HUDEP-2 (cell line): ENCODE measurements around the gene SMC6.

Experiments used
- DNase-seq, 76 experiments: peaks; one replicate each; lab custom pipeline; 2025; ENCODE audit not compliant: unreplicated experiment in 76 of 76; lab: John Stamatoyannopoulos, UW

Gene SMC6

DNA sequence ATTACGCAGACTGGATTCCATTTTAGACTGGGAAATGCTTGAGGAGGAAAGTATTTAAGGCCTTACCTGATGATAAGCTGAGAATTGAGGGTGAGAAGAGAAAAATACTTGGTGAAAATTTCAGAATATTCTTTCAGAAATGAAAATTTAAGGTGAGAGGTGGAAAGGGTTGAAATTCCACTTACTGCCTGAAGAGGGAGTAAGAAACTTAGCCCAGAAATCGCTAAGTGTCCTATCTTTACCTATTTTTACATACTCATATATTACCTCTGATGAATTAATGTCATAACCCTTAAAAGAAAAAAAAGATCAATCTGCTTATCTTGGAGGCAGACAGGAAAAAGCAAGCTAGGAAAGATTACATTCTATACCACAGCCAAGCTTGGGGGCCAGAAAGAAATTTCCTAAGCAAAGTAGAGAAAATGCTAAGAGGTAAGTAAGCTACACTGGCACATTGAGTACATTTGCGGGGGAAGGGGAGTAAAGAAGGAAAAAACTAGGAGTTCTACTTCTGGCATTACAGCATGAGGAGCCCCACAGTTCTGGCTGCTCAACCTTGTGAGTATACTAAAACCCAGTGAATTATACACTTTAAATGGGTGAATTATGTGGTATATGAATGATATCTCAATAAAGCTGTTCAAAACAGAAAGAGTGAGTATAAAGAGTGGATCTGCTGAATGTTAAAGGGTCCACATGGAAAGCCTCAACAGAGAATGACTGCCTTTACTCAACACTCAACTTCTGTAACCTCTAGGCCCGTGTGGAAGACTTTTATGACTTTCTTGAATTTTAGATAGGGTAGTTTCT lies 33.8 kb downstream of the SMC6 start:
- peak in 2 of 76 experiments; percentile 3 to 7 for DNase-seq

DNA sequence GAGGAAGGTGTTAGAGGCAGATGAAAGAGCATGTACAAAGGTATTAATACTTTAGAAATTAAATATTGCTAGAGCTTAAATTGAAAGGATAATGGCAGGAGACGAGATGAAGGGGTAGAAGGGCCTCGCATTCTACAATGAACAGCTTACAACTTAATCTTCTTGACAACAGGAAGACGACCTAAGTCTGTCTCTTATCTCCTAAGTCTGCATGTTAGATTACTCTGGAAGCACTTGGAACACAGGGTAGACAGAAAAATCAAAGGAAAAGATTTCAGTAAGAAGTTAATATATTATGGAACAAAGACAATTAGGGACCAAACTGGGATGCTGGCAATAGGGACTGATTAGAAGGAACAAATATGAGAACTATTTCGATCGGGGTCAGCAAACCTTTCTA lies 34.9 kb downstream of the SMC6 start:
- DNase-seq = peak in 4 of 76 experiments; percentile 3 to 11 (median 8)

DNA sequence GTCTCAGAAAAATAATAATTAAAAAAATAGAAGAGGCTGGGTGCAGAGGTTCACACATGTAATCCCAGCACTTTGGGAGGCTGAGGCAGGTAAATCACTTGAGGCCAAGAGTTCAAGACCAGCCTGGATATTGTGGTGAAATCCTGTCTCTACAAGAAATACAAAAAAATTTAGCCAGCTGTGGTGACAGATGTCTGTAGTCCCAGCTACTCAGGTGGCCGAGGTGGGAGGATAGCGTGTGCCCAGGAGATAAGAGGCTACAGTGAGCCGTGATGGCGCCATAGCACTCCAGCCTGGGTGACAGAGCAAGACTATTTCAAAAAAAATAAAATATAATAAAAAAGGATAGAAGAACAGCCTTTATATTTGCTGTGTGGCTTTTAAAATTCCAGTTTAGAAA lies 35.9 kb downstream of the SMC6 start:
- peak in 52 of 76 experiments; percentile 1 to 74 (median 30) for DNase-seq

DNA sequence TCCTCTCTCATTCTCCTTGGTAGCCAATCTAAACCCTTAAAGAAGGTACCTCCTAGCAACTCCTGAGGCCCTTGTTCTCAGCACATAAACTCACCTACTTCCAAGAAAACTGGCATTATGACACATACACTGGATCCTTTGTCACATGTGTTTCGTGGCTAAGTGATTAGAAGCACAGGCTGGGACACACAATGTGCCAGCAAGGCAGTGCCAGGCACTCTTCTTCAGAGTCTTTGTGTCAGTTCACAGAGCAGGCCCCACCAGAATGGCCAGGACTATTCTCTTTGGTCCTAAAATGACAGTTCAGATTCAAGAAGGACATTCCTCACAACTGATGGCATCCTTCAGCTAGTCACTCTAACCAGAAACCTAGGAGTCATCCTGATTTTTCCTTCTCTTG lies 40.3 kb downstream of the SMC6 start:
- peak in 1 of 76 experiments; percentile 4 for DNase-seq

DNA sequence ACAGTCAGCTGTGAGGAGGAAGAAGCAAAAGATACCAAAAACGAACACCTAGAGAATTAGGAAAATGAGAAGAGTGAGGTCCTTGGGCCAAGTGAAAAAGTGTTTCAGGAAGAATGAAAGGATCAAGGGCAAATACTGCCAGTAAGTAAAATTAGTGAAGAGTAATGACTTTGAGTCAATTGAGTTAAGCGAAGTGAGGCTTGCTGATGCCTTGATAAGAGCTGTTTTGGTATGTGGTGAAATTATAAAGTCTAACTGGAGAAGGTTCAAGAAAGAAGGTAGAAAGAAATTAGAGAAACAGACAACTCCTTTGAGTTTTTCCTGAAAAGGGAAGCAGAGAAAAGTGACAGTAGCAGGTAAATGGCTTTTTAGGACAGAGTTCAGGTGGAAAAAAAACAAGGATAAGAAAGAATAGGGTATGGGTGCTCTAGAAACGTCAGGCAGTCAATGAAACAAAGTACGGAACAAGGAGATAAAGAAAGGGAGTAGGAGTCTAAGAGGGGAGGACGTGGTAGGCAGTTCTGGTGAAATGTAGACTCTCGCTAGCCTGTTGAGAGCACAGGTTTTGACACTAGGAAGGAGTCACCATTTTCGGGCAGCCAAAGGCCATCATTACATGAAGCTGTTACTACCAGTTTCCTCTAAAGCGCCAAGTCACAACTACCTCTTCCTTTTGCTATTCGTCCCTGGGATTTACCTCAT lies 42.9 kb downstream of the SMC6 start:
- no peak for DNase-seq

DNA sequence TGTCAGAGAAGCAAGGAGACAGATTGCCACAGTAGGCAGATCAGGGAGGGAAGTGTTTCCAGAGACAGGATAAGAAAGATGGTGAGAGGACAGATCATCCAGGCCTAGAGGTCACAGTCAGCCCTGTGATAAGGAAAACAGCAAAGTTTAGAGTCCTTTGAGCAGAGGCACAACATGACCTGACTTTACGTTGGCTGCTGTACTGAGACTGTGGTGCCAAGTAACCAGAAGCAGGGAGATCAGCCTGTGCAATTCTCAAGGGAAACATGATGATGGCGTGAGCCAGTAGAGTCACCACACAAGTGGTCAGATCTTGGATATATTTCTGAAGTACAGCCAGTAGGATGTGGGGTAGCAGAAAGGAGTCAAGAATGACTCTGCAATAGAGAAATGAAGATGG lies 43.7 kb downstream of the SMC6 start:
- no peak for DNase-seq

DNA sequence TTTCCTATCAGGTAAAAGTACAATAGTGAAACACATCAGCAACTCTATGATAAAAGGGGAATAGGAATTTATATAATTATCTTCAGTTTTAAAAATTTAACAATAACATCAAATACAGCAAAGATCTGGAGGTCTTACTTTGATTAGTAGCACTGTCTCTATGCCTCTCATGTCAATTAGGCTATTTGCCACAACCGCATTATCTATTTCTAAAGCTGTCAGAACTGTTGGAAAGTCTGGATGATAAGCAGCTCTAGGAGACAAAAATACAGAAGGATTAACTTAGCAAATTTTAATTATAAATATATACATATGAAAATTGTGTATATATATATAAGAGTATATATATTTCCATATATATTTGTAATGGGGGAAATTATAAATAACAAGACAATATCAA lies 45.1 kb downstream of the SMC6 start:
- peak in 5 of 76 experiments; percentile 7 to 26 (median 10) for DNase-seq

DNA sequence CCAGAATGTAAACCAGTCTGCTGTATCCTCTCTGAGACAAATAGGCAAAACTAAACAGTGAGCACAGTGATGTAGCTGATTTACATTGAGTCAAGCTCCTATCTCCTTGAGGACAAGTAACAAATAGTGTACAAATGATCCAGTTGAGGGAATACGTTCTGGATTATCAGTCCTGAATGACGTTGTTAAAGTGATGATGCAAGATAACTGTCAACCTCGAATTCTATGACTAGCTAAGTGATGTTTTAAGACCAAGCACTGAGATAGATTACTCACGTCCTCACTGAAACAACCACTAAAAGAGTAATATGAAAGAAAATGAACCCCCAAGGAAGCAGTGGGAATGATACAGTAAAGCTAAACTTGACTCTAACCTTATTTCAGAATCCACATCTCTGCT lies 46.8 kb downstream of the SMC6 start:
- DNase-seq = no peak

DNA sequence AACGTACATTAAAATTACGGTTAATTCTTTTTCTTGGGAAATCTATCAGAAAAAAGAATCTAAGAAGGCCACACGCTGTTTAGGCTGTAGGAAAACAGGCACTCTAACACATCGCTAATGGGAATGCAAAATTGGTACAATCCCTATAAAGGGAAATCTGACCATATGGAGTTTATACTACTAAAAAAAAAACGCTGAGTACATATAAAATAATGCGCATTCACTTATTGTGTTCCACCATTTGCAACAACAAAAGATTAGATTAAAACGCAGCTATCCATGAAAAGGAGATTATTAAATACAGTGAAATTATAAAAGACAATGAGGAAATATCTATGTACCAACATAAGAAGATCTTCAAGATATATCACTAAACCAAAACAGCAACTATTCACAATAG lies 62.8 kb downstream of the SMC6 start:
- no peak for DNase-seq

DNA sequence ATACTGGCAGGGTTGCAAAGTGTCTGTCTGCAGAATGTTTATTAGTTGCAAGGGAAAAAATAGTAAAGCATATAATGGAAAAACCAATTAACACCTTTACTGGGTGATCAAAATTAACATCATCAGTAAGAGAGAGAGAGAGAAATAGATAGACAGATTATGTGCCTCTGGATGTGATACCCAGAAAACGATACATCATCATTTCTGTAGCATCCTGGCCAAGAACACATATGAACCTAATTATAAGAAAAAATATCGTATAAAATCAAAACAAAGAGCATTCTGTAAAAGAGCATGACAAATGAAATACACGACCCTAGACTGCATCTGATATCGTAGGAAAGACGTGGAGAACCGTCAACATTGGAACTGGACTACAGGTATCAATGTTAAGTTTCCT lies 64.6 kb downstream of the SMC6 start:
- DNase-seq = no peak

DNA sequence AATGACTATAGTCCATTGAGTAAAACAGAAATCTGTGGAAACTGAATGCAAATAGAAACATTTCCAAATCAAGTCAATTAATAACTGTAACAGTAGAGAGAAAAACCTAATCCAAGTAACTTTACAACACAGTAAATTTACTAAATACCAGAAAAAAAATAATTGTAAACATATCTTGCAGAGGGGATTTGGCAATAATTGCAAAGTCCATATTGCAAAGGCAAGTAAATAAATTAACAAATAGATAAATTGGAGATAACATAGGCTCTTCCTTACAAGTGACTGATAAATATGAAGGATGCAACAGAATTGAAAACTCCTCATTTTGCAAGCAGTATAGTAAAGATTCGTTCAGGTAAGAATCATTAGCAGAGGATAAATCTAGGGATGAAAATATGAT lies 65.0 kb downstream of the SMC6 start:
- DNase-seq = no peak

DNA sequence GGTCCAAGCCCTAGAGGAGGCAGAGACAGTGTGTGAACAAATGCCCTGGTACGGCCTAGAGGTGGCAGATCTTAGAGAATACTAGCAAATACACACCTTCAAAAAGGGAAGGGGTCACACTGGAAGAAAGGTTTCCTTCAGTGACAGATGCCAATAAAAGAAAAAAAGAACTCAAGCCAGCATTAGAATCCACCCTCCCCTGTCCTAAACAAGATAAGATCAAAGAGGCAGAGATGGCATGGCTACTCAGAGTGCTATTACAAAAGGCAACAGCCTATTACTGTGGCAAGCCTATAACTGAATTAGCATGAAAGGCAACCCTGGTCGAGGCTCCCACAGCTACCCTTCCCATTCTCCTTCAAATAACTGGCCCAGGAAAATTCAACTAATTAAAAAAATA lies 69.6 kb downstream of the SMC6 start:
- DNase-seq = no peak

DNA sequence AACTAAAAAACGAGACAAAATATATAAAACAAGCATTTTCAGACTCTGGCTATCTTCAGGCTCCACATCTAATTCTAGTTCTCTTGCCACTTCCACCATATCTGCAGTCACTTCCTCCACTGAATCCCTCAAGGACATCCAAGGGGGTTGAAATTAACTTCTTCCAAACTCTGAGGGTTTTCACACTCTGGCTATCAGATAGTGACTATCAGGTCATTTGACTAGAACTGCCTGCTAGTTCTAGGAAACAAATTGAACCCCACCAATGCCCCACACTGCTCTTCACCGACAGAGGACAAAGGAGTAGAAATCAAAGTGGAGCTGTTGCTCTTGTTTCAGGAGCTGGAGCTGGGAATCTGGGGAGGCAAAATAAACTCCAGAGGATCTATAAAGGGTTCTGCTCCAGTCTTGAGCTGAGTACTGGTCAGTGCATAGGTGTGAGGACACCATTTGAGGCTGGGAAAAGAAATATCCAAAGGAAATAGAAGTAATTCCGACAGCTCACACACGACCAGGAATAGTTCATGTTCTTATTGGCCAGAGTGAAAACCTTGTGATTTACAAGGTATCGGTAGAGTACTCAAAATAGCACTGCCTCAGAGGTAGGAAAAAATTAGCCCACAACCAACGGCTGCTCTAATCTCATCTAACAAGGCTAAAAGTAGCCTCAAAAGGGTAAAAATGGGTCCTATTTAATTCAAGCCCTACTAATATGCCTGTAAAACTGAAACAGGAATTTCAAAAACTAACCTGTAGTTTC lies 71.3 kb downstream of the SMC6 start:
- peak in 5 of 76 experiments; percentile 3 to 21 (median 8) for DNase-seq

DNA sequence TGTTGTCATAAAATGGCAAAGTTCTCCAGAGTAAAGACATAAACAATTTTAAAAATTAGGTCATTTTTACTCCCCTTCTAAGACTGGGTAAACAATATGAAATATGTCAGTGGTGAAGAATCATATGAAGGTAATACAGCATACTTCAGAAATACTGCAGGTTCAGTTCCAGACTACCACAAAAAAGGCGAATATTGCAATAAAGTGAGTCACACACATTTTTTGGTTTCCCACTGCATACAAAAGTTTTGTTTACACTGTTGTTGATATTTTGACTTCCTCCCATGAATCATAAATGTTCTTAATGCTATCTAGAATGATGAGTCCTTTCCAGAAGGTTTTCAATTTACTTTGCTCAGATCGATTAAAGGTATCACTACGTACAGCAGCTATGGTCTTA lies 73.5 kb downstream of the SMC6 start:
- no peak for DNase-seq

DNA sequence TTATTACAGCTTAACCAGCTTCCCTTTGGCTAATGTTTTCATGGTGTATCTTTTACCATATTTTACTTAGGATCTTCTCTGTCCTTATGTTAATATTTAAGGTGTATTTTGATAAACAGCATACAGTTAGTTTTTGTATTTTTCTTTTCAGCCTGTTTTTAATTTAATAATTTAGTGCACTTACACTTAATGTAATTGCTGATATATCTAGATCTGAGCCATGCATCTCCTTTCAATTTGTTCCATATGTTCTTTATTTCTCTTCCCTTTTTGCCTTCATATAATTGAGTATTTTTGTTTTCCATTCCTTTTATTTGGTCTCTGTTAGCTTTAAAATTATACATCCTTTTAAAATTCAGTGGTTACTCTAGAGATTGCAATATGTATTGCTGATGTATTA lies 78.8 kb downstream of the SMC6 start:
- DNase-seq = no peak

DNA sequence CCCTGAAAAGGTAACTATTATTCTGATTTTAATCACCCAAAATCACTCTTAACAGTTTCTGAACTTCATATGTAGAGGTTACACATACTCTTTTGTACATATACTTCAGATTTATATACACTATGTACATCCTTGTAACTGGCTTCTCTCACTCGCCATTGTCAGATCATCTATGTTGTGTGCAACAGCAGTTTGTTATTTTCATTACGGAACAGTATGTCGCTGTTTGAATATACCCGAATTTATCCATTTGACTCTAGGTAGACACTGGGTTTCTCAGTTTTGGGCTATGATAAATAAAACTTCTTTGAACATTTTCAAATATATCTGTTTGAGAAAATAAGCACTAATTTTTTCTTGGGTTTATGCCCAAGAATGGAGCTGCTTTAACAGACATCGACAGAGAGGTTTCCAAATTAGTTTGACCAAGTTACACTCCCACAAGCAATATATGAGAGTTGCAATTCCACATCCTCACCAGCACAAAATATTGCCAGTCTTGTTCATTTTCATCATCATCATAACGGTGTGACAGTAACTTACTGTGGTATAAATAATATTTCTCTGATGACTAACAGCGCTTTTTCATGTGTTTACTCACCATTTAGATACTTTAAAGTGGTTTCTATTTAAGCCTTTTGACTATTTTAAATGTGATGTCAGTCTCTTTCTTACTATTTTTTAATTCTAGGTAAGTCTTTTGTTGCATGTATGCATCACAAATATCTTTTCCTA lies 80.9 kb downstream of the SMC6 start:
- no peak for DNase-seq

DNA sequence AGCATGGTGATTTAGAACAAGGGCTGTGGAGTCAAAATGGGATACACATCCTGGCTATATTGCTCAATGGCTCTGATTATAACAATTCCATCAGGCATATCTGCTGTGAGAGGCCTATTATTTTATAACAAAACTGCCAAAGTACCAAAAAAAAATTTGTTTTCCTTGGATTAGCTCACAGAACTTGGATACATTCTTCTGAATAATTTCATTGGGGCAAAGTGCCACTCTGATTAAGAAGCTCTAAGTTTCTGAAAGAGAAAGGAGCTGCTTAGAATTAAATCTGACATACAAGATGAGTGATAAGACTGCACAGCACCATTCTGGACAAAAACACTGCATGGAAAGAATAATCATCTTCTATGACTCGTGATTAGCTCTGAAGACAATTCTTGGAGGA lies 85.7 kb downstream of the SMC6 start:
- no peak for DNase-seq

DNA sequence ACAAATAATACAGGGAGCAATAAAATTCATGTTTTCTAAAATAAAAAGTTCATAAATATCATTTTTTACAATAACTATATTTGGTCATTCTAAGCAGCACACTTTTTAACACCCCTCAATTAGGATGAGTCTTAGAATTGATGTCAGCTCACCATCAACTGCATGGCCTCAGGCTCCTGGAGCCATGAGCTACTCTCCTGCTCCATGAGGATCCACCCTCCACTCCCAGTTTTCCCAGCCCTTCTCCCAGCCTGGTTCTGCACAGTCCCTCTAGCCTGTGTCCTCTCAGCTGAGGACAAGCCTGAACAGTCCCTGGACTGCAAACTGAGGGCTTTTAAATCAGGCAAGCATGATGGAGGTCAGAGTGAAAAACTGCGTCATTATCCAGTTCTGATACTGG lies 89.1 kb downstream of the SMC6 start:
- no peak for DNase-seq

DNA sequence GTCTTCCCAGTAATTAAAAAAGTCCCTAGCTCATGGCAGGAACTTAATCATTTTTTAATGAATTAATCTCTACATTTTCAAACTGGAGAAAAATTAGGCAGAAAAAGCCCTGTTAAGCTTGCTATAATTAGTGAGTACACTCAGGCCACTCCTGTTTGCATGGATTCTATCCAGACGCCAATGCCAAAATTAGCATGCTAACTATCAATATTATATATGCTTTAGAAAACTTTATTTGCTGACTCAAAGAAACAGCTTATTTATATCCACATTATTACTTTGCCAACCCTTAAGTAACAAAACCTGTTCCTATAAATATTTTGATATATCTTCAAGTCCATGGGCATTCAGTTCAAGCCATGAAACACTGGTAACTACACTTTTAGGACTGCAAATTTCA lies 90.9 kb downstream of the SMC6 start:
- DNase-seq = no peak

DNA sequence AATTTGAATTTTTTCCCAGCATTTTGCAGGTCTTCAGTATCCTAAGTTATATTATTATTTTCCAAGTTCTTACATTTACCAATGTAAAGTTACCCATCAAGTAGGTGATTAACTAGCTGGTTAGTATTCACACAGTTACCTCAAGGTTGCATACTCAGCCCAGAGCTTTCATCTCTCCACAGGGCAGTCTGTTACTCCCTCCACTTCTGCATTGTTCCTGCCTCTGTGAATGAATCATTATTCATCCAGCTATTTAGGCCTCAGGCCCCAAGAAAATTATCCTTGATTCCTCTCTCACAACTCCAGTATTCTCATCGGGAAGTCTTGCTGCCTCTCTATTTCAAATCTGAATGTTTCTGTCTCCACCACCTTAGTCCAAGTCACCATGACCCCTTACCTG lies 92.2 kb downstream of the SMC6 start:
- no peak for DNase-seq

DNA sequence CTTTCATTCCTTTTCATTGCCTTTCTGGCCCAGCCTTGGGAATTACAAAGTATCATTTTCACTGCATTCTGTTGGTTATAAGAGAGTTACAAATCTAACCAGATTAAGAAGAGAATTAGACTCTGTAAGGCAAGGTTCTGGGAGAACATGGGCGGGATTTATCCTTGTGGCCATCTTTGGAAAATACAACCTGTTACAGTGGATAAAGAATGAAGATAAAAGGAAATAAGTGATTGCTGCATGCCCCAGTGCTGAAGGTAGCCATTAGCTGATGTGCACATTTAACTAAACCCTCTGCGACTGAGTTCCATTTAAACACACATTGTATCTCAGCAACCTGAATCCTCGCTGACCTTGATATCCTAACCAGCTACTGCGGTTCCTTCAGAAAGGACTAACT lies 93.4 kb downstream of the SMC6 start:
- DNase-seq = no peak
